ENCODE results near the gene FAM240B. TPM values are rescaled to one million over a fixed set of nuclear protein-coding genes. Genes with fewer than 3 reads are reported as not detected.

FAM240B gene
- polyA plus RNA-seq, 1 donor from 2014 or later: not detected

DNA sequence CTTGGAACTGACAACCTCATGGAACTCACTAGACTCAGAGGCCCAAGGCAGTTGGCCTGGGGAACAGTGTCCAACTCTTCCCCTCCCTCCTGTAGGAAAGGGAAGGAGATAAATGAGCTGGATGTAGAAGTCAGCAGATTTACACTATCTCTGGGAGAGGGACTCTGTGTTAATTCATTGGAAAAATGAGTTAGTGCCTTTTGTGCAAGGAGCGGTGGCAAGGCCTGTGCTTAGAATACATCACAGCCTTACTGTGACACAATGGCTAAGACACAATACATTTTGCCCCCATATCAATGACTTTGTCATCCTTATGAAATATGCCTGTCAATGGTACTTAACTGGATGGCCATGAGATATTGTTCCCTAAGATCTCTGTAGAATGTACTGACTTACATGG, 28.0 kb upstream of the FAM240B start:
- H3K4me3 ChIP-seq (ENCODE audit: low read length): no peak overlapping the region
- TF ChIP-seq EZH2 (IDR thresholded peaks at IDR 0.05; ENCODE audit: borderline replicate concordance, insufficient read depth, low read length, poor library complexity, severe bottlenecking): no peak
- TF ChIP-seq RAD21 (conservative IDR thresholded peaks at IDR 0.05): no peak
- no peak for TF ChIP-seq MXI1 (conservative IDR thresholded peaks at IDR 0.05; ENCODE audit: poor library complexity, severe bottlenecking)
- no peak for TF ChIP-seq EP300 (conservative IDR thresholded peaks at IDR 0.05; ENCODE audit: poor library complexity, severe bottlenecking)
- TF ChIP-seq TAF1 (IDR thresholded peaks at IDR 0.05; ENCODE audit: low read depth): no peak
- TF ChIP-seq, protein P1, sequence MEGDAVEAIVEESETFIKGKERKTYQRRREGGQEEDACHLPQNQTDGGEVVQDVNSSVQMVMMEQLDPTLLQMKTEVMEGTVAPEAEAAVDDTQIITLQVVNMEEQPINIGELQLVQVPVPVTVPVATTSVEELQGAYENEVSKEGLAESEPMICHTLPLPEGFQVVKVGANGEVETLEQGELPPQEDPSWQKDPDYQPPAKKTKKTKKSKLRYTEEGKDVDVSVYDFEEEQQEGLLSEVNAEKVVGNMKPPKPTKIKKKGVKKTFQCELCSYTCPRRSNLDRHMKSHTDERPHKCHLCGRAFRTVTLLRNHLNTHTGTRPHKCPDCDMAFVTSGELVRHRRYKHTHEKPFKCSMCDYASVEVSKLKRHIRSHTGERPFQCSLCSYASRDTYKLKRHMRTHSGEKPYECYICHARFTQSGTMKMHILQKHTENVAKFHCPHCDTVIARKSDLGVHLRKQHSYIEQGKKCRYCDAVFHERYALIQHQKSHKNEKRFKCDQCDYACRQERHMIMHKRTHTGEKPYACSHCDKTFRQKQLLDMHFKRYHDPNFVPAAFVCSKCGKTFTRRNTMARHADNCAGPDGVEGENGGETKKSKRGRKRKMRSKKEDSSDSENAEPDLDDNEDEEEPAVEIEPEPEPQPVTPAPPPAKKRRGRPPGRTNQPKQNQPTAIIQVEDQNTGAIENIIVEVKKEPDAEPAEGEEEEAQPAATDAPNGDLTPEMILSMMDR (IDR thresholded peaks at IDR 0.05; ENCODE audit: poor library complexity, severe bottlenecking): no peak
- no peak for TF ChIP-seq POLR2AphosphoS5 (IDR thresholded peaks at IDR 0.05)
- no peak for TF ChIP-seq SMC3 (conservative IDR thresholded peaks at IDR 0.05; ENCODE audit: poor library complexity)
- TF ChIP-seq, protein P2, sequence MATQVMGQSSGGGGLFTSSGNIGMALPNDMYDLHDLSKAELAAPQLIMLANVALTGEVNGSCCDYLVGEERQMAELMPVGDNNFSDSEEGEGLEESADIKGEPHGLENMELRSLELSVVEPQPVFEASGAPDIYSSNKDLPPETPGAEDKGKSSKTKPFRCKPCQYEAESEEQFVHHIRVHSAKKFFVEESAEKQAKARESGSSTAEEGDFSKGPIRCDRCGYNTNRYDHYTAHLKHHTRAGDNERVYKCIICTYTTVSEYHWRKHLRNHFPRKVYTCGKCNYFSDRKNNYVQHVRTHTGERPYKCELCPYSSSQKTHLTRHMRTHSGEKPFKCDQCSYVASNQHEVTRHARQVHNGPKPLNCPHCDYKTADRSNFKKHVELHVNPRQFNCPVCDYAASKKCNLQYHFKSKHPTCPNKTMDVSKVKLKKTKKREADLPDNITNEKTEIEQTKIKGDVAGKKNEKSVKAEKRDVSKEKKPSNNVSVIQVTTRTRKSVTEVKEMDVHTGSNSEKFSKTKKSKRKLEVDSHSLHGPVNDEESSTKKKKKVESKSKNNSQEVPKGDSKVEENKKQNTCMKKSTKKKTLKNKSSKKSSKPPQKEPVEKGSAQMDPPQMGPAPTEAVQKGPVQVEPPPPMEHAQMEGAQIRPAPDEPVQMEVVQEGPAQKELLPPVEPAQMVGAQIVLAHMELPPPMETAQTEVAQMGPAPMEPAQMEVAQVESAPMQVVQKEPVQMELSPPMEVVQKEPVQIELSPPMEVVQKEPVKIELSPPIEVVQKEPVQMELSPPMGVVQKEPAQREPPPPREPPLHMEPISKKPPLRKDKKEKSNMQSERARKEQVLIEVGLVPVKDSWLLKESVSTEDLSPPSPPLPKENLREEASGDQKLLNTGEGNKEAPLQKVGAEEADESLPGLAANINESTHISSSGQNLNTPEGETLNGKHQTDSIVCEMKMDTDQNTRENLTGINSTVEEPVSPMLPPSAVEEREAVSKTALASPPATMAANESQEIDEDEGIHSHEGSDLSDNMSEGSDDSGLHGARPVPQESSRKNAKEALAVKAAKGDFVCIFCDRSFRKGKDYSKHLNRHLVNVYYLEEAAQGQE (IDR thresholded peaks at IDR 0.05; ENCODE audit: borderline replicate concordance): no peak
- H3K36me3 ChIP-seq (ENCODE audit: insufficient read depth, low read length): no peaks in the 10 kb centered on the region
- no peaks in the 10 kb centered on the region for H3K27me3 ChIP-seq (ENCODE audit: insufficient read depth, low read depth, low read length)
- no peaks in the 10 kb centered on the region for H3K9me3 ChIP-seq (ENCODE audit: low read length)
- H3K9me2 ChIP-seq (ENCODE audit: insufficient read depth, low read length): no peaks in the 10 kb centered on the region
- H3K27ac ChIP-seq (ENCODE audit: low read length): no peak overlapping the region
- H4K20me1 ChIP-seq (ENCODE audit: insufficient read depth): no peaks in the 10 kb centered on the region
- no peaks in the 10 kb centered on the region for H3K79me2 ChIP-seq (replicated peaks; ENCODE audit: insufficient read depth, low read length)
- H3K9ac ChIP-seq (ENCODE audit: low read length): no peak overlapping the region
- no peak overlapping the region for H2AFZ ChIP-seq (ENCODE audit: low read depth, low read length)
- H3F3A ChIP-seq (ENCODE audit: insufficient read depth, low read length, poor library complexity, severe bottlenecking): no peaks in the 10 kb centered on the region
- no peak overlapping the region for H3K4me2 ChIP-seq (ENCODE audit: low read length)

DNA sequence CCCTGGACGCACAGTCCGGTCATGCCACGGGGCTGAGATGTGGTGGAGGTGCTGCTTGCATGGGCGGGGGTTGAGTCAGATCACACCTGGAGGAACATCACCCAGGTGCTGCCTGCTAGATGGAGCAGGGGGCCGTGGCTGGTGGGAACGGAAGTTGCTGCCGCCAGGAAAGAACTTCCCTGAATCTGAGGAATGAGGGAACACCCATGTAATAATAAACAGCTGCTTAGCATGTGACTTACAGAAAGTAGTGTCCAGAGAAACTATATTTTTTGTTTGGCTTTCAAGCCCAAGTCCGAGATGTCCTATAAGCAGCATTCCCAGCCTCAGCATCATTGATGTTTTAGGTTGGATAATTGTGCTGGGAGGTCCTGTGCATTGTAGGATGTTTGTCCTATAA, 27.1 kb upstream of the FAM240B start:
- Histone ChIP-seq H2AFZ (ENCODE audit: low read depth, low read length) (no peak overlapping the region), H3K4me3 (ENCODE audit: low read length) (no peak overlapping the region), H3K4me2 (ENCODE audit: low read length) (no peak overlapping the region), H3K9ac (ENCODE audit: low read length) (no peak overlapping the region), H3K36me3 (ENCODE audit: insufficient read depth, low read length) (no peaks in the 10 kb centered on the region), H4K20me1 (ENCODE audit: insufficient read depth) (no peaks in the 10 kb centered on the region), H3K27ac (ENCODE audit: low read length) (no peak overlapping the region), H3K79me2 (replicated peaks; ENCODE audit: insufficient read depth, low read length) (no peaks in the 10 kb centered on the region), H3K9me3 (ENCODE audit: low read length) (no peaks in the 10 kb centered on the region), H3K27me3 (ENCODE audit: insufficient read depth, low read depth, low read length) (no peaks in the 10 kb centered on the region), H3K9me2 (ENCODE audit: insufficient read depth, low read length) (no peaks in the 10 kb centered on the region), H3F3A (ENCODE audit: insufficient read depth, low read length, poor library complexity, severe bottlenecking) (no peaks in the 10 kb centered on the region)
- TF ChIP-seq MXI1 (conservative IDR thresholded peaks at IDR 0.05; ENCODE audit: poor library complexity, severe bottlenecking) (no peak), EZH2 (IDR thresholded peaks at IDR 0.05; ENCODE audit: borderline replicate concordance, insufficient read depth, low read length, poor library complexity, severe bottlenecking) (no peak), TAF1 (IDR thresholded peaks at IDR 0.05; ENCODE audit: low read depth) (no peak), POLR2AphosphoS5 (IDR thresholded peaks at IDR 0.05) (no peak), EP300 (conservative IDR thresholded peaks at IDR 0.05; ENCODE audit: poor library complexity, severe bottlenecking) (no peak), RAD21 (conservative IDR thresholded peaks at IDR 0.05) (no peak), SMC3 (conservative IDR thresholded peaks at IDR 0.05; ENCODE audit: poor library complexity) (no peak)
- TF ChIP-seq, protein P1 (IDR thresholded peaks at IDR 0.05; ENCODE audit: poor library complexity, severe bottlenecking): no peak

Data from neural cell (in vitro differentiated cells).